T-helper 17 cell (primary cell): ENCODE measurements around the gene RNGTT. TPM values are rescaled to one million over a fixed set of nuclear protein-coding genes. Genes with fewer than 3 reads are reported as not detected.

Experiments
- ATAC-seq: fragments of 150-1000 bp; cut with Tn5 transposase; 2 replicates; pipeline ENCODE4 v1.10.0; 2021; ENCODE audit warnings: mild to moderate bottlenecking, moderate library complexity
- DNase-seq, 3 donors: peaks; one replicate each; pipeline versions ENCODE4 v3.0.0 to v3.0.0-alpha.2; 2020 to 2021
- H3K9me3 ChIP-seq: one replicate; pipeline ENCODE4 v1.7.0; 2013; ENCODE audit warnings: low read length, mild to moderate bottlenecking; ENCODE audit not compliant: control insufficient read depth, poor library complexity, severe bottlenecking
- H3K27ac Mint-ChIP-seq: one replicate; pipeline ENCODE4 v1.8.0; 2022; ENCODE audit warnings: mild to moderate bottlenecking, moderate library complexity, mixed read lengths
- H3K27me3 Mint-ChIP-seq: one replicate; pipeline ENCODE4 v1.8.0; 2022; ENCODE audit warnings: mixed read lengths
- H3K36me3 Mint-ChIP-seq: one replicate; pipeline ENCODE4 v1.8.0; 2022; ENCODE audit warnings: low read depth, mixed read lengths
- H3K4me1 Mint-ChIP-seq: one replicate; pipeline ENCODE4 v1.8.0; 2022; ENCODE audit warnings: mild to moderate bottlenecking, mixed read lengths
- H3K4me3 Mint-ChIP-seq: one replicate; pipeline ENCODE4 v1.8.0; 2022; ENCODE audit warnings: mild to moderate bottlenecking, moderate library complexity, mixed read lengths
- total RNA-seq, 4 donors: library from RNA in 2 of 4; stranded (reverse) in 2 of 4; gene quantifications; one replicate each; pipeline ENCODE4 v1.2.3 and lab custom pipeline; 2022 to 2026

RNGTT gene
- 10 to 100 TPM; 17.6 to 23.0 TPM for total RNA-seq
- 43.3 to 63.5 reads per million in 2 donors for total RNA-seq (lab: John Stamatoyannopoulos, UW)

GRCh38 chr6:88963139-88964090, at the start of gene RNGTT:
Gene RNGTT (minus strand): TSS chr6:88963618. CDS start chr6:88963409, 209 bp downstream.
- Mint-ChIP-seq H3K36me3 (peaks cover 2% of the 10 kb centered on the region), H3K4me1 (peaks cover 24% of the 10 kb centered on the region), H3K4me3 (peak within 1 kb of the TSS; percentile 97), H3K27me3 (peaks cover 8% of the 10 kb centered on the region), H3K27ac (peak within 1 kb of the TSS; percentile 99)
- DNase-seq (peak; percentile 92 to 97 (median 96)), ATAC-seq (peak; percentile 99)
- no peaks in the 10 kb centered on the region for H3K9me3 ChIP-seq

- Mint-ChIP-seq H3K27ac (no peak overlapping the region), H3K4me1 (peaks cover 13% of the 10 kb centered on the region), H3K27me3 (peaks cover 7% of the 10 kb centered on the region), H3K36me3 (peaks cover 3% of the 10 kb centered on the region), H3K4me3 (no peak overlapping the region)
- DNase-seq (no peak), ATAC-seq (no peak)
- no peaks in the 10 kb centered on the region for H3K9me3 ChIP-seq
Observed at GRCh38 chr6:89011436-89011835, 48.0 kb upstream of the RNGTT start.

GRCh38 chr6:89010825-89011224, 47.4 kb upstream of the RNGTT start:
- Mint-ChIP-seq H3K36me3 (peaks cover 3% of the 10 kb centered on the region), H3K27ac (no peak overlapping the region), H3K4me3 (no peak overlapping the region), H3K27me3 (peaks cover 7% of the 10 kb centered on the region), H3K4me1 (peaks cover 13% of the 10 kb centered on the region)
- DNase-seq (no peak), ATAC-seq (no peak)
- no peaks in the 10 kb centered on the region for H3K9me3 ChIP-seq

- no peaks in the 10 kb centered on the region for H3K9me3 ChIP-seq
- Mint-ChIP-seq H3K27me3 (peaks cover 7% of the 10 kb centered on the region), H3K4me1 (peaks cover 13% of the 10 kb centered on the region), H3K4me3 (no peak overlapping the region), H3K36me3 (peaks cover 3% of the 10 kb centered on the region), H3K27ac (no peak overlapping the region)
- DNase-seq = no peak
- no peak for ATAC-seq
Observed at GRCh38 chr6:89009624-89010059, 46.2 kb upstream of the RNGTT start.

GRCh38 chr6:89008815-89009374, 45.5 kb upstream of the RNGTT start:
- Mint-ChIP-seq H3K27me3 (peaks cover 7% of the 10 kb centered on the region), H3K36me3 (peaks cover 3% of the 10 kb centered on the region), H3K4me1 (peaks cover 13% of the 10 kb centered on the region), H3K27ac (no peak overlapping the region), H3K4me3 (no peak overlapping the region)
- no peak for DNase-seq
- ATAC-seq = no peak
- no peaks in the 10 kb centered on the region for H3K9me3 ChIP-seq

GRCh38 chr6:89008001-89008814, 44.8 kb upstream of the RNGTT start:
- Mint-ChIP-seq H3K4me1 (peaks cover 13% of the 10 kb centered on the region), H3K4me3 (no peak overlapping the region), H3K36me3 (peaks cover 3% of the 10 kb centered on the region), H3K27me3 (peaks cover 7% of the 10 kb centered on the region), H3K27ac (no peak overlapping the region)
- DNase-seq = no peak
- no peaks in the 10 kb centered on the region for H3K9me3 ChIP-seq
- no peak for ATAC-seq

- H3K36me3 Mint-ChIP-seq = peaks cover 3% of the 10 kb centered on the region
- no peak overlapping the region for H3K27ac Mint-ChIP-seq
- DNase-seq (no peak), ATAC-seq (no peak)
- H3K4me1 Mint-ChIP-seq = peaks cover 13% of the 10 kb centered on the region
- no peaks in the 10 kb centered on the region for H3K9me3 ChIP-seq
- H3K27me3 Mint-ChIP-seq = peaks cover 12% of the 10 kb centered on the region
- H3K4me3 Mint-ChIP-seq = no peak overlapping the region
Observed at GRCh38 chr6:89007209-89008000, 44.0 kb upstream of the RNGTT start.

GRCh38 chr6:89002523-89002922, 39.1 kb upstream of the RNGTT start:
- H3K4me1 Mint-ChIP-seq = peaks cover 5% of the 10 kb centered on the region
- H3K4me3 Mint-ChIP-seq = no peak overlapping the region
- peaks cover 2% of the 10 kb centered on the region for H3K36me3 Mint-ChIP-seq
- DNase-seq (no peak), ATAC-seq (no peak)
- H3K27me3 Mint-ChIP-seq = peaks cover 20% of the 10 kb centered on the region
- no peak overlapping the region for H3K27ac Mint-ChIP-seq
- no peaks in the 10 kb centered on the region for H3K9me3 ChIP-seq

- H3K36me3 Mint-ChIP-seq = peaks cover 2% of the 10 kb centered on the region
- no peaks in the 10 kb centered on the region for H3K4me1 Mint-ChIP-seq
- no peak for DNase-seq
- H3K4me3 Mint-ChIP-seq = no peak overlapping the region
- H3K27ac Mint-ChIP-seq = no peak overlapping the region
- H3K9me3 ChIP-seq = no peaks in the 10 kb centered on the region
- no peak for ATAC-seq
- peaks cover 8% of the 10 kb centered on the region for H3K27me3 Mint-ChIP-seq
Observed at GRCh38 chr6:88997327-88997726, 33.9 kb upstream of the RNGTT start.

- no peaks in the 10 kb centered on the region for H3K9me3 ChIP-seq
- Mint-ChIP-seq H3K27me3 (no peaks in the 10 kb centered on the region), H3K4me1 (peaks cover 5% of the 10 kb centered on the region), H3K36me3 (no peaks in the 10 kb centered on the region), H3K4me3 (no peak overlapping the region), H3K27ac (no peak overlapping the region)
- ATAC-seq (no peak), DNase-seq (no peak)
Observed at GRCh38 chr6:88992741-88993552, 29.5 kb upstream of the RNGTT start.

GRCh38 chr6:88989215-88989614, 25.8 kb upstream of the RNGTT start:
- Mint-ChIP-seq H3K27me3 (no peaks in the 10 kb centered on the region), H3K4me1 (peaks cover 5% of the 10 kb centered on the region), H3K4me3 (no peak overlapping the region)

GRCh38 chr6:88987922-88988321, 24.5 kb upstream of the RNGTT start:
- ATAC-seq = no peak
- Mint-ChIP-seq H3K27me3 (no peaks in the 10 kb centered on the region), H3K4me1 (peaks cover 5% of the 10 kb centered on the region), H3K36me3 (no peaks in the 10 kb centered on the region), H3K4me3 (no peak overlapping the region), H3K27ac (no peak overlapping the region)
- no peak for DNase-seq
- H3K9me3 ChIP-seq = no peaks in the 10 kb centered on the region

More at GRCh38 chr6:88989215-88989614, 25.8 kb upstream of the RNGTT start:
- Mint-ChIP-seq H3K27ac (no peak overlapping the region), H3K36me3 (no peaks in the 10 kb centered on the region)
- DNase-seq (no peak), ATAC-seq (no peak)
- no peaks in the 10 kb centered on the region for H3K9me3 ChIP-seq
